Activated CD4-positive, alpha-beta T cell treated with anti-CD3 and anti-CD28 coated beads, Interleukin-2, Interleukin-4, amounts not matched to agents 100 ng/mL and 50 ng/mL, durations not matched to agents 16 hours and 8 hours (primary cell): ENCODE measurements around the gene DZIP1L.
A peak's percentile ranks its signal among the peaks of the same experiment; 100 is the strongest.
"Not testable (repeated sequence)": the region's sequence is repeated elsewhere in the genome, so short reads cannot be mapped to it uniquely, and the experiment has no call there.

Experiments
- DNase-seq: peaks from one replicate; pipeline ENCODE4 v3.0.0-alpha.2; 2020; ENCODE audit warnings: low spot score

Gene DZIP1L, protein sequence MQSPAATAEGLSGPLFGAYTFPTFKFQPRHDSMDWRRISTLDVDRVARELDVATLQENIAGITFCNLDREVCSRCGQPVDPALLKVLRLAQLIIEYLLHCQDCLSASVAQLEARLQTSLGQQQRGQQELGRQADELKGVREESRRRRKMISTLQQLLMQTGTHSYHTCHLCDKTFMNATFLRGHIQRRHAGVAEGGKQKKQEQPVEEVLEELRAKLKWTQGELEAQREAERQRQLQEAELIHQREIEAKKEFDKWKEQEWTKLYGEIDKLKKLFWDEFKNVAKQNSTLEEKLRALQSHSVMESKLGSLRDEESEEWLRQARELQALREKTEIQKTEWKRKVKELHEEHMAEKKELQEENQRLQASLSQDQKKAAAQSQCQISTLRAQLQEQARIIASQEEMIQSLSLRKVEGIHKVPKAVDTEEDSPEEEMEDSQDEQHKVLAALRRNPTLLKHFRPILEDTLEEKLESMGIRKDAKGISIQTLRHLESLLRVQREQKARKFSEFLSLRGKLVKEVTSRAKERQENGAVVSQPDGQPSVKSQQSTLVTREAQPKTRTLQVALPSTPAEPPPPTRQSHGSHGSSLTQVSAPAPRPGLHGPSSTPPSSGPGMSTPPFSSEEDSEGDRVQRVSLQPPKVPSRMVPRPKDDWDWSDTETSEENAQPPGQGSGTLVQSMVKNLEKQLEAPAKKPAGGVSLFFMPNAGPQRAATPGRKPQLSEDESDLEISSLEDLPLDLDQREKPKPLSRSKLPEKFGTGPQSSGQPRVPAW

DNA sequence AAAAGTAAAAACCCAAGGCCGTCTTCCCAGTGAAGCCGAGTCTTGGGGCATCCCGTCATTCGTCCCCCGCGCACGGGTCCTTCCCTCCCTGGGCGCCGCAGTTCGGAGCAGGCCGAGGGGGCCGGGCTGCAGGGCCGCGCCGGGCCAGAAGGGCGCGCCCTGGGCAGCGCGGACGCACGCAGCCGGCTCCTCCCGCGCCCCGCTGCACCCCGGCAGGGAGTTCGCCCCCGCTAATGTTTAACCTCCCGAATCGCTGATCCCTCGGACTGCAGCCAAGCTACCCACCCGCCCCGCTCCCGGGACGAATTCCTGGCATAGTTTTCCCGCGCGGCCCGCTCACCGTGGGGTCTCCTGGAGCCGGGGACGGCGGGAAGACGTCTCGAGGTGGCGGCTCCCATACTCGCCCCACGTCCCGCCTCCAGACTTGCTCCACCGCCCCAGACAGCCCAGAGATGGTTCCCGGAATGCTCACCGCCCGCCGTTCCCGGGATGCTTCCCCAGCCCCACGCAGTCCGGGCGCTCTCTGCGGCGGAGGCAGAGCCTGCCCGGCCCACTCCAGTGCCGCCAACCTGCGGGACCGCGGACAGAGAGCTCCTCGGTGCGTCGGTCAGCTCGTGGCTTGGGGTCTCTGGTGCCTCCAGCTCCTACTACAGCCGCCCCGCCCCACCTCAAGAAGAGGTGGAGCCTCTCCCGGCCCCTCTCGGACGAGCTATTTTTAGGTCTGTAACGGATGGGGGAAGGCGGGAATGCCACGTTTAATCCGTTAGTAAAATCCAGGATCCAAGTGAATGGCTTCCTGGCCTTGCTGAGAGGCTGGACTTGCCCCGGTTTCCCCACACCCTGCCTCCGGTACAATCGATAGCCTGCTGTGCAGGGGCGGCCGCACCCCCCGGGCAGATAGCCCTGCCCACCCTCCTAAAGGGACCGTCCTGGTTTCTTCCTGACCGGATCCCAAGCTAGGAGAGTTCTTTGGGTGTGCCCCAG, at the start of gene DZIP1L:
Gene DZIP1L (minus strand): TSS at position 621 of the 984 bp plus-strand sequence. CDS start 11,637 bp downstream, outside the sequence.
- peak; percentile 28 for DNase-seq

DNA sequence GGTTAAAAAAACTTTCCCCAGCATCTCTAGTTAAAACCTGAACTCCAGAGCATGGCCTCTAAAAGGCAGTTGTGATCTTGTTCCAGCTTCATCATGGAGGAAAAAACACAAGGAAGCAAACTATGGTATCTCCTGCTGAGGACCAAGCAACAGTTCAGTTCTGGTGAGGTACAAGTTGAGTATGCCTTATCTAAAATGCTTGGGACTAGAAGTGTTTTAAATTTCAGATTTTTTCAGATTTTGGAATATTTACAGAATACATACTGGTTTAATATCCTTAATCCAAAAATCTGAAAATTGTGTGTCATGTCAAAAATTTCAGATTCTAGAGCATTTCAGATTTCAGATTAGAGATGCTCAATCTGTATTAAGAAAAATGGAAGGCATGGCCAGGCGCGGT, 49.7 kb upstream of the DZIP1L start:
- no peak for DNase-seq

DNA sequence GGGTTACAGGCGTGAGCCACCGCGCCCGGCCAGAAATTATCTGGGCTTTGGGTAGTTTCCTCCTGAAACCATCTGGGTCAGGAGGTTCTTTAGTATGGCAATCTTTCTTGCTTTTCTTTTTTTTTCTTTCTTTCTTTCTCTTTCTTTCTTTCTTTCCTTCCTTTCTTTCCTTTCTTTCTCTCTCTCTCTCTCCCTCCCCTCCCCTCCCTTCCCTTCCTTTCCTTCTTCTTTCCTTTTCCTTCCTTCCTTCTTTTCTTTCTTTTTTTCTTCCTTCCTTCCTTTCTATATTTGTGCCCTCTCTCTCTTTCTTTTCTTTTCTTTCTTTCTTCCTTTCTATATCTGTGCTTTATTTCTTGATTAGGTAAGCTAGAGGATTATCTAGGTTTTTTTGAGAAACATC, 42.3 kb upstream of the DZIP1L start:
- no peak for DNase-seq

DNA sequence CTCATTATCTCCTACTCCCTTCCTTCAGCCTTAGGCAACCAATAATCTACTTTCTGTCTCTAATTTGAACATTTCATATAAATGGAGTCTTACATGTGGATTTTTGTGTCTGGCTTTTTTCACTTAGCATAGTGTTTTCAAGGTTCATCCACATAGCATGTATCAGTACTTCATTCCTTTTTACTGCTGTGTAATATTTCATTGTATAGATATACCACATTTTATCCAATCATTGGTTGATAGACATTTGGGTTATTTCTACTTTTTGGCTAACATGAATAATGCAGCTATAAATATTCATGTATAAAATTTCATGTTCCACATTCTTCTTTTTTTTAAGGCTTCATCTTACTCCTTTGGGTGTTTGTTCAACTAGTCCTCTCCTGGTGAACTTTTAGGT, 39.1 kb upstream of the DZIP1L start:
- no peak for DNase-seq

DNA sequence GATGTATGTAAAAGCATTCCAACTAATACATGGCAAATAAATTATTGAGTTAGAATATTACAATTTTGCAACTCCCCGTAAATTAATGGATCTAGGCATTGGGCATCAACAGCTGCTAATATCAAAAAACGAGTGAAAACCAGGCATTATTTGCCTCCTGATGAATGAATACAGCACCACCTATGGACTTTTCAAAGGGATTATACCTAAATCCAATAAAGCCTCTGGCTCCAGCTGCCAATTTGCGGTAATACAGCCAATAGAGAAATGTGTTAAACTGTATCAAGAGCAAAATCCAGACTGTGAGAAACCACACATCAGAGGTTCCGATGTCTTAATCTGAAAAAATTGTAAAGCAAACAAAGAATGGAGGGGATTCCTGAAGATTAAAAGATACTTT, 33.1 kb upstream of the DZIP1L start:
- DNase-seq, result no peak

DNA sequence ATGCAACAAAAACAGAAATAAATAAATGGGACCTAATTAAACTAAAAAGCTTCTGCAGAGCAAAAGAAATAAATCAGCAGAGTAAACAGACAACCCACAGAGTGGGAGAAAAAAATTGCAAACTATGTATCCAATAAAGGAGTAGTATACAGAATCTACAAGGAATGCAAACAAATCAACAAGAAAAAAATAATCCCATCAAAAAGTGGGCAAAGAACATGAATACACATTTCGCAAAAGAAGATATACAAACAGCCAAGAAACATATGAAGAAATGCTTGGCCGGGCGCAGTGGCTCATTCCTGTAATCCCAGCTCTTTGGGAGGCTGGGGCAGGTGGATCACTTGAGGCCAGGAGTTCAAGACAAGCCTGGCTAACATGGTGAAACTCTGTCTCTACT, 26.8 kb upstream of the DZIP1L start:
- DNase-seq, result not testable (repeated sequence)

DNA sequence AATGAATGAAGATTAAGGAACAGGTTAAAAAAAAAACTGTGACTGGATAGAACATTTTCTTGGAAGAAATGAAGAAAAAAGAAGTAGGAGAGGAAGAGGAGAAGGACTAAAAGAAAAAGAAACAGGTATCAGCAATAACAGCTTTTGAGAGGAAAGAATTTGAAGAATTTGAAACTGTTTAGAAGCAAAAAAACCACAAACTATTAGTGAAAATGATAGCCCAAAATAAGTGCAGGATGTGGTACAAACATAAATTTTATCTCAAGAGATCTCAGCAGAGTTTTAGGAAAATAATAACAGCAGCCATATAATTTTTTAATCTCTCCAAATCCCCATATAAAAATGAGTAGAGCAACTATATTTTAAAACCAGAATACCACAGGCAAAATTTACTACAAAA, 25.5 kb upstream of the DZIP1L start:
- DNase-seq, result no peak

DNA sequence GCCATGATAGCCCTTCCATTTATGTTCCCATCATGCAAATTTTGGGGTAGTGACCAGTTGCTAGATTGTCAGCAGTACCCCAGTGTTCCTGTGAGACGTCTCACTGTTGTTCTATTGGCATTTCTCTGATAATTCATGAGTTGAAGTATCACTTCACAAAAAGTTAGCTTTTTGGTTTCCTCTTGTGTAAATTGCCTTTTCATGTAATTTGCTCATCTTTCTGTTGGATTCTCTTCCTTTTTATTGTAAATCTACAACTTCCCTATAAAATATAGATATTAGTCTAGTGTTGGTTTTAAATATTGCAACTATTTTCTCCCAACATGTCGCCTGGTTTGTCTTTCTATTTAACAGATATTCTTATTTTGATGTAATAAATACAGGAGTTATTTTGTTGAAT, 24.3 kb upstream of the DZIP1L start:
- DNase-seq, result no peak

DNA sequence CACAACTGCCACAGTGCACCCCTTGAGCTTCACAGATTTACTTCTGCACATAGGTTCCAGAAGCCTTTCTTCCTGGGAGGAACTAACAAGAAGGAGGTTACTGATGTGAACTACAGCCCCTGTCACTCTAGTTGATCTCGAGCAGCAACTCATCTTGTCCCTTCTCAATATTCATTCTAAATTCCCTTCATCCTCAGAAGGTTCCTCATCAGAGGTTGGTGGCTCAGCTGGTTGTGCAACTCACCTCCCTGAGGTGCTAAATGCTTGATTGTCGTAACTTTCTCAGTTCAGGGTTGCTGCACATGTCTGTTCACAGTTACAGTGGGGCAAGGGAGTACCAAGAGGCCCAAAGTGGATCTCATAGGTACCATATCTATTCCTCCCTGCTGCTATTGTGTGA, 22.5 kb upstream of the DZIP1L start:
- DNase-seq, result no peak

DNA sequence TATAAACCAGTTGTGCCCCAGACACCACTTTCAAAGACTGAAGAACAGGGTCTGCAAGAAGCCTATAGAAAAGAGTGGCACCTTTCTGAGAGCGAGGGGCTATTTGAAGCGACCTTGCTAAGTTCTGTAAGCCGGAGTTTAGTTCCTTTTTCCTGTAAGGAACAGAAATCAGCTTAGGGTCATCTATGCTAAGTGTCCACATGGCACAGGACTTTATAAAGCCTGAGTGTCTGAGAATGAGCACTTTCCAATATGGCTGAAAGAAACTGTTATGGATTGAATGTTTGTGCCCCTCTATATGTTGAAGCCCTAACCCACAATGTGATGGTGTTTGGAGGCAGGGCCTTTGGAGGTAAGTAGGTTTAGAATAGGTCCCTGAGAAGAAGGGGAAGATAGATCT, 20.8 kb upstream of the DZIP1L start:
- DNase-seq, result no peak

GRCh38 chr3:138135833-138136194, 20.4 kb upstream of the DZIP1L start:
- DNase-seq, result no peak

GRCh38 chr3:138135146-138135832, 19.9 kb upstream of the DZIP1L start:
- DNase-seq, result no peak

DNA sequence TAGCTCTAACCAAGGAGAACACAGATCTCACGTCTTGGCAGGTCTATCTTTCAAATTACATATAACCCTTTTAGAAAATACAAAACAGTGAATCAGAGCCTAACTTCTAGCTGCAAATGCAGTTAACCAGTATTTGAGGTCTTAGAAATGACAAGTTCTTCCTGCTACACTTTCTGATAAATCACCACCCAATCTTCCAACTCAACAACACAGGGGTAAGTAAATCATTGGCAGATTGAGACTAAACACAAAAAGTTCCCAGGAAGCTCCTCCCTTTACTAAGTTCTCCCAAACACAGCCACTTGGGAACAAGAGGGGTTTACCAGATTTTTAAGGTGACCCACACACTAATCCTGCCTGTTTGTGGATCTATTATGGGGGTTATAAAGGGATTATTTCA, 16.8 kb upstream of the DZIP1L start, which contains the start of gene A4GNT:
Gene A4GNT (minus strand): TSS at position 152 of the 400 bp plus-strand sequence. CDS start 1,134 bp downstream, outside the sequence.
- no peak for DNase-seq

GRCh38 chr3:138127636-138128365, 12.4 kb upstream of the DZIP1L start:
- no peak for DNase-seq

GRCh38 chr3:138125548-138126221, 10.3 kb upstream of the DZIP1L start:
- DNase-seq, result no peak

- DNase-seq, result no peak
Observed at GRCh38 chr3:138124706-138125355, 9.4 kb upstream of the DZIP1L start.

GRCh38 chr3:138124188-138124587, 8.8 kb upstream of the DZIP1L start:
- no peak for DNase-seq

GRCh38 chr3:138119423-138119766, 4.0 kb upstream of the DZIP1L start:
- no peak for DNase-seq

- DNase-seq, result peak; percentile 60
Observed at GRCh38 chr3:138118612-138119422, 3.4 kb upstream of the DZIP1L start.
